ENCODE measurements around the gene CD58.
A peak's percentile ranks its signal among the peaks of the same experiment; 100 is the strongest.

Gene CD58

GRCh38 chr1:116508085-116508983 lies 62.5 kb downstream of the CD58 start:
- no peak for DNase-seq

GRCh38 chr1:116507631-116508030 lies 63.2 kb downstream of the CD58 start:
- no peak for DNase-seq

GRCh38 chr1:116506132-116507004 lies 64.5 kb downstream of the CD58 start:
- DNase-seq, result no peak

- DNase-seq, result no peak
Observed at GRCh38 chr1:116504308-116505156, 66.3 kb downstream of the CD58 start.

GRCh38 chr1:116503546-116504307 lies 67.1 kb downstream of the CD58 start:
- DNase-seq, result no peak

- no peak for DNase-seq
Observed at GRCh38 chr1:116502671-116503314, 68.0 kb downstream of the CD58 start.

- no peak for DNase-seq
Observed at GRCh38 chr1:116501870-116502244, 69.0 kb downstream of the CD58 start.

- no peak for DNase-seq
Observed at GRCh38 chr1:116501125-116501869, 69.5 kb downstream of the CD58 start.

GRCh38 chr1:116498789-116499628 lies 71.8 kb downstream of the CD58 start:
- peak; percentile 56 for DNase-seq

GRCh38 chr1:116497656-116498055 lies 73.2 kb downstream of the CD58 start:
- no peak for DNase-seq

- no peak for DNase-seq
Observed at GRCh38 chr1:116496898-116497297, 73.9 kb downstream of the CD58 start.

GRCh38 chr1:116496380-116496779 lies 74.4 kb downstream of the CD58 start:
- no peak for DNase-seq

GRCh38 chr1:116495535-116495934 lies 75.3 kb downstream of the CD58 start:
- DNase-seq, result no peak

GRCh38 chr1:116494745-116495144 lies 76.1 kb downstream of the CD58 start:
- no peak for DNase-seq

- DNase-seq, result no peak
Observed at GRCh38 chr1:116494353-116494692, 76.5 kb downstream of the CD58 start.

GRCh38 chr1:116493484-116494352 lies 77.1 kb downstream of the CD58 start:
- DNase-seq, result no peak

- no peak for DNase-seq
Observed at GRCh38 chr1:116493036-116493435, 77.8 kb downstream of the CD58 start.

- DNase-seq, result no peak
Observed at GRCh38 chr1:116492358-116492811, 78.4 kb downstream of the CD58 start.

Data from NCI-H187 (cell line).